CD4-positive, alpha-beta T cell treated with Interferon gamma for 1 hour (primary cell): ENCODE results near the gene CYP2C9.
"Not testable (repeated sequence)": the region's sequence is repeated elsewhere in the genome, so short reads cannot be mapped to it uniquely, and the experiment has no call there.

Source experiments
- DNase-seq: peaks from one replicate; pipeline ENCODE4 v3.0.0-alpha.2; 2020

CYP2C9 gene

DNA sequence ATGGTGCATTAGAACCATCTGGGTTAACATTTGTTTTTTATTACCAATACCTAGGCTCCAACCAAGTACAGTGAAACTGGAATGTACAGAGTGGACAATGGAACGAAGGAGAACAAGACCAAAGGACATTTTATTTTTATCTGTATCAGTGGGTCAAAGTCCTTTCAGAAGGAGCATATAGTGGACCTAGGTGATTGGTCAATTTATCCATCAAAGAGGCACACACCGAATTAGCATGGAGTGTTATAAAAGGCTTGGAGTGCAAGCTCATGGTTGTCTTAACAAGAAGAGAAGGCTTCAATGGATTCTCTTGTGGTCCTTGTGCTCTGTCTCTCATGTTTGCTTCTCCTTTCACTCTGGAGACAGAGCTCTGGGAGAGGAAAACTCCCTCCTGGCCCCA lies at the start of gene CYP2C9:
Gene CYP2C9, plus strand, starts transcription at position 276 of the 400 bp plus-strand sequence. Its CDS starts 25 bp downstream, at position 301.
- DNase-seq = no peak

DNA sequence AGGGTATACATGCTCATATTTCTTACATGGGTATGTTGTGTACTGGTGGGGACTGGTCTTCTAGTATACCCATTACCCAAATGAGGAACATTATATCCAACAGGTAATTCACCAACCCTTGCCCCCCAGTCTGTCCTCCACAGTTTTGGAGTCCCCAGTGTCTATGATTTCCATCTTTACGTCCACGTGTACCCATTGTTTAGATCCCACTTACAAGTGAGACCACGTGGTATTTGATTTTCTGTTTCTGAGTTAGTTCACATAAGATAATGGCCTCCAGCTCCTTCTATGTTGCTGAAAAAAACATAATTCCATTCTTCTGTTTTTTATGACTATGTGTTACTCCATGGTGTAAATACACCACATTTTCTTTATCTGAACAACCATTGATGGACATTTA lies 49.3 kb upstream of the CYP2C9 start:
- DNase-seq = no peak

DNA sequence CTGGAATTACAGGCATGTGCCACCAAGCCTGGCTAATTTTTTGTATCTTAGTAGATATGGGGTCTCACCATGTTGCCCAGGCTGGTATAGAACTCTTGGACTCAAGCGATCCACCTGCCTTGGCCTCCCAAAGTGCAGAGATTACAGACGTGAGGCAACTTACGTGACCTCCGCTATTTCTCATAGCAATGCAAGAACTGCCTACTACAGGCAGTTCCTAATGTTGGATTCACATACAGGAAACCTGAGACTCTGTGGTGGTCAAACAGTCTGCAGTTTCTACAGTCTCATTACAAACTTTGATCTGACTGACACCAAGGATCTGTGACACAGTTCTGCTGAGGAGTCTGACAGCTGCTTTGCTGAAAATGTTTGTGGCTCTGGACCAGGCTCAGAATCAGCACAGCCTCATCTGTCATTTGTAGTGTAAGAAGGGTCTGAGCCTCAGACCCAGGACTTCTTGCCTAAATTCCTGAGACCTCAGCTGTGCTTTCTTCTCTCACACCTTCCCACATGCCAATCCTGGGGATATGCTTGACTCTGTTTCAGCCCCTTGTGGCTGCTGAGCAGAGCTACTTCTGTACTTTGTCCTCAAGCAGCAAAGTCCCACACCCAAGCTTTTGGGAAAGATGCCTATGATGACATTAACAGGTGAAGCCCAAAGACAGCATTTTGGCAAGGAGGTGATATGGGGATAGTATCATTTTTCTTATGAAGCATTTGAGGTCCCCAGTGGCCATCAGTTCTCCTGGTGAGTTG lies 48.0 kb upstream of the CYP2C9 start:
- DNase-seq = no peak

DNA sequence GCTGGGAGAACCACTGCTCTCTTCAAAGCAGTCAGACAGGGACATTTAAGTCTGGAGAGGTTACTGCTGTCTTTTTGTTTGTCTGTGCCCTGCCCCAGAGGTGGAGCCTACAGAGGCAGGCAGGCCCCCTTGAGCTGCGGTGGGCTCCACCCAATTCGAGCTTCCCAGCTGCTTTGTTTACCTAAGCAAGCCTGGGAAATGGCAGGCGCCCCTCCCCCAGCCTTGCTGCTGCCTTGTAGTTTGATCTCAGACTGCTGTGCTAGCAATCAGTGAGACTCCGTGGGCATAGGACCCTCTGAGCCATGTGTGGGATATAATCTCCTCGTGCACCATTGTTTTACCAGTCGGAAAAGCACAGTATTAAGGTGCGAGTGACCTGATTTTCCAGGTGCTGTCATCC lies 40.0 kb upstream of the CYP2C9 start:
- DNase-seq = not testable (repeated sequence)

DNA sequence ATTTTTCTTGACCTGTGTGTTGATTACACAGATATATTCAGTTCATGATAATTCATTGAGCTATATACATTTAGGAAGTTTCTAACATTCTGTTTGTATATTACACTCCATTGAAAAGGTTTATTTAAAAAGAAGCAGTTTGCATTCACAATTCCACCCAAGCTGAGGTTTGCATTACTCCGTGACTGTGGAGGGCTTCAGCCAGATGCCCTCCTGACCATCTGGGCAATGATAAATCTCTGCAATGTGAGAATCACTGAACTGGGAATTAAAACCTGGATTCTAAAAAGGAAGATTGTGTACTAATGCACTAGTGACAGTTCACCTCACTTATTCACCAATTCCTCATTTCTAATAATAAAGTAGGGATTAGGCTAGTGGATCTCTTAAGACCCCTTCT lies 36.4 kb upstream of the CYP2C9 start:
- no peak for DNase-seq

DNA sequence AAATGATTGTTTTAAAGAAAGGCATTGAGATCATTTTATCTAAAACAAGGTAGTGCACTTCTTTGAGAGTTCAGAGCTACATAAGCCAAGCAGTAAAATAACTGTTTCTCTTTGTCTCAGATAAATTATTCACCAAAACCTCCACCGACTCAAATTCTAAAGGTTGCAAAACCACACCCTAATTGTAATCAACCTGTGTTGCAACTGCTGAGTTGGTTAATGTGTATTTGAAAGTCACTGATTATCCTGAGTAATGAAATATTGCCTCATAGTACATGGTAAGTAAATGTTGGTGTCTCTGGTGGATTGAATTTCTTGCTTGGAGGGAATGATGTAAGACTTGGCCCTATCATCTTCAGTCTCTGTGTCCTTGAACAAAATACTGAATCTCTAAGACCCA lies 35.9 kb upstream of the CYP2C9 start:
- no peak for DNase-seq

DNA sequence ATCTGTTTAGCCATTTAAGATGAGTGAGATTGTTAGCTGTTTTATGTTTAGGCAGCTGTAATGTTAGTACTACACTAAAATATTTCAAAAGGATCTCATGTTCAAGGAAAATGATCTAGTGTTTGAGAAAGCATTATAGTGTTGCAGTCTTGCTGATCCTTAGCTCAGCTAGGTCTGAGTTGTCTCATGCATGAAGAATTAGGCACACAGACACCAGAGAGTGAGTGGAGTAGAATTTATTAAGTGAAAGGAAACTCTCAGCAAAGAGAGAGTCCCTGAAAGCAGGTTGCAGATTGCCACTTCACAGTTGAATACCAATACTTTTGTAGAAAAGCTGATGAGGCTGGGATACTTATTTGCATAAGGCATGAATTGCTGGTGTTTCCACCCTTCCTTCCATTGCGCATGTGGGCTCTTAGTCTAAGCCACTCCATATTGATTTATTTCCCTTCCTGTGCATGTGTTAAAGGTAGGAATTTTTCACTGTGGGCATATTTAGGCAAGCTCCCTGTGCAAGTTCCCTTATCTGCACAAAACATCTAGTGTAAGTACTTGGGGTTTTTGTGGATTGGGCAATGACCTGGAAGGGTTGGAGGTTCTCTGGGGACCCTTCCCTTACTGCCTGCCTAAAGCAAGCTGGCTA lies 33.8 kb upstream of the CYP2C9 start:
- DNase-seq = not testable (repeated sequence)

DNA sequence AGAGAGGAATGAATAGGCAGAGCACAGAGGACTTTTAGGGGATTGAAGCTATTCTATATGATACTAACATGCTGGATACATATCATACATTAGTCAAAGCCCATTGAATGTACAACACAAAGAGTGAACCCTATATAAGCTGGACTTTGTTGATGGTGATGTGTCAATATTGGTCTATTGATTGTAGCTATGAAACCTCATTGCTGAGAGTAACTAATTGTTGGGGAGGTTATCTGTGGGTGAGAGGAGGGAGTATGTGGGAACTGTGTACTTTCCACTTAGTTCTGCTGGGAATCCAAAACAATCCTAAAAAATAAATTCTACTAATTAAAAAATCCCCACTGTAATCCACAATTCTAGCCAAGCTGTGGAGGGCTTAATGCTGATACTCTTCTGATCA lies 22.0 kb upstream of the CYP2C9 start:
- DNase-seq = no peak

DNA sequence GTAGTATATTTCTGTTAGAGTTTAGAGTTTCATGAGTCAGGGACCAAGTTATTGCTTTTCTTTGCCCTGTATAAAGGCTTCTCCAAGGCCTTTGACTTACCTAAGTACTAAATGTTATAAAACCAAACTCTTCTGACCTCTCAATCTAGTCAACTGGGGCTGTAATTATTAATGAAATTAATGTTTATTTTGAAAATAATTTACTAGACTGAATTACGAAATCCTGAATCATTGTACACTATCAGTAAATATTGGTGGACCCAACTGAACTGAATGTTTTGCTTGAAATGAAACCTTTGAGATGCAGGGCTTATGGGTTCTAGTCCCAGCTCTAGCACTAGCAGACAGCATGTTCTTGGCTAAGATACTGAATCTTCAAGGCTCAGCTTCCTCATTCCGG lies 1.7 kb upstream of the CYP2C9 start:
- DNase-seq = no peak

DNA sequence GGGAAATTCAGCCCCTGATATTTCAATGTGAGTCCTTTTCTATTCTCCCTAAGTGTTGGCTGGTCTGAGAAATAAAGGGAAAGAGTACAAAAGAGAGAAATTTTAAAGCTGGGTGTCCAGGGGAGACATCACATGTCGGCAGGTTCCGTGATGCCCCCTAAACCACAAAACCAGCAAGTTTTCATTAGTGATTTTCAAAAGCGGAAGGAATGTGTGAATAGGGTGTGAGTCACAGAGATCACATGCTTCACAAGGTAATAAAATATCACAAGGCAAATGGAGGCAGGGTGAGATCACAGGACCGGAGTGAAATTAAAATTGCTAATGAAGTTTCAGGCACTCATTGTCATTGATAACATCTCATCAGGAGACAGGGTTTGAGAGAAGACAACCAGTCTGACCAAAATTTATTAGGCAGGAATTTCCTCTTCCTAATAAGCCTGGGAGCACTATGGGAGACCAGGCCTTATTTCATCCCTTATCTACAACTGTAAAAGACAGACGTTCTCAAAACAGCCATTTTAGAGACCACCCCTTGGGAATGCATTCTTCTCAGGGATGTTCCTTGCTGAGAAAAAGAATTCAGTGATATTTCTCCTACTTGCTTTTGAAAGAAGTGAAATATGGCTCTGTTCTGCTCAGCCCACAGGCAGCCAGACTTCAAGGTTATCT lies 5.1 kb downstream of the CYP2C9 start:
- DNase-seq = not testable (repeated sequence)

DNA sequence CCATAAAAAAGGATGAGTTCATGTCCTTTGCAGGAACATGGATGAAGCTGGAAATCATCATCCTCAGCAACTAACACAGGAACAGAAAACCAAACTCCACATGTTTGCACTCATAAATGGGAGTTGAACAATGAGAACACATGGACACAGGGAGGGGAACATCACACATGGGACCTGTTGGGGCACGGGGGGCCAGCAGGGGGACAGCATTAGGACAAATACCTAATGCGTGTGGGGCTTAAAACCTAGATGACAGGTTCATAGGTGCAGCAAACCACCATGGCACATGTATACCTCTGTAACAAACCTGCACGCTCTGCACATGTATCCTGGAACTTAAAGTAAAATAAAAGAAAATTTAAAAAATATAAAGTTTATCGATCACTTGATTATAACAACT lies 7.7 kb downstream of the CYP2C9 start:
- not testable (repeated sequence) for DNase-seq

DNA sequence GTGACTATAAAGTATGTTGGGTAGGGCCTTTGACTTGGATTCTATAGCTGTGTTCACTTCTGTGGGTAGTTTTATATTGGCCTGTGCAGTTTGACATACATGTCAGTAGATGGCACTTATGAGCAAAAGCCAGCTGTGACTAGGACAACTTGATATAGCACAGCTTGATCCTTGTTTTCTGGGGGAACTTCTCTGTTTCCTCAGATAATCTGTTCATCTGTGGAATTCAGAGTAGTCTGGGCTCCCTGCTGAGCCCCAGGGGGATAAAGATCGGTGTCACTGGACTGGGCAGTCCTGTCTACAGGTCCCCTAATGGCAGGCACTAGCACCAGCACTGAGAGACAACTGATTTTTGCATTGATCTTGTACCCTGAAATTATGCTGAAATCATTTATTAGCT lies 25.4 kb downstream of the CYP2C9 start:
- DNase-seq = no peak

DNA sequence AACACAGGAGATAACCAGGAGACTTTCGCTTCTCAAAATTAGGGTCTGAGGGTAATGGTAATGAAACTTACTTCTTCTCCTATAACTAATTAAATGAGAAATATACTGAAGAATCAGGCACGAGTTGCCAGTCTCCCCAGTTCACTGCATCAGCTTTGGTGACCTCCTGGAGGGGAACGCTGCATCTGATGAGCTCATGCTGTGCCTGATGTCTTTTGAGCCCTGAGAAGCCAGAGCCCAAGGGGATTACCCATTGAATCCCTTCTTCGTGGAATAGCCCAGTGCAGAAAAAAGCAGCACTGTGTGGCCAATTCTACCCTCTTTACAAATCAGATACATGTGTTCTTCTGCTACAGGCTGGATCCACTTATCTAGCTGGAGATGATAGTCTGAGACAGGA lies 45.1 kb downstream of the CYP2C9 start:
- no peak for DNase-seq

DNA sequence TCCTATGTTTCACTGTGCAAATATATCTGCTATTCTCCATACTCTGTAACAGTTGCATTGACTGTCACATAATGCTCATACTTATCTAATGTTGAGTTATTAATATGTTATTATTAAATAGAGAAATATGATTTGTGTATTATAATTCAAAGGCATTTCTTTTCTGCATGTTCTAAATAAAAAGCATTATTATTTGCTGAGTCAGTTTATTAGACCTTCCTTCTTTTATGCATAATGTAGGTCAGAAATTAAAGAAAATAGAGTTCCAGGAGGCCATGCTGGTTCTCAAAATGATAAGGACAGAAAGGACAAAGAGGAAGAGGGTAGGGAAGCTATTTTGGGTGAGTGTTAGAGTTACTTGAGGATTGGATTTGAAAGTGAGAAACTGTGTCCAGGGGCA lies 50.7 kb downstream of the CYP2C9 start:
- DNase-seq = no peak

DNA sequence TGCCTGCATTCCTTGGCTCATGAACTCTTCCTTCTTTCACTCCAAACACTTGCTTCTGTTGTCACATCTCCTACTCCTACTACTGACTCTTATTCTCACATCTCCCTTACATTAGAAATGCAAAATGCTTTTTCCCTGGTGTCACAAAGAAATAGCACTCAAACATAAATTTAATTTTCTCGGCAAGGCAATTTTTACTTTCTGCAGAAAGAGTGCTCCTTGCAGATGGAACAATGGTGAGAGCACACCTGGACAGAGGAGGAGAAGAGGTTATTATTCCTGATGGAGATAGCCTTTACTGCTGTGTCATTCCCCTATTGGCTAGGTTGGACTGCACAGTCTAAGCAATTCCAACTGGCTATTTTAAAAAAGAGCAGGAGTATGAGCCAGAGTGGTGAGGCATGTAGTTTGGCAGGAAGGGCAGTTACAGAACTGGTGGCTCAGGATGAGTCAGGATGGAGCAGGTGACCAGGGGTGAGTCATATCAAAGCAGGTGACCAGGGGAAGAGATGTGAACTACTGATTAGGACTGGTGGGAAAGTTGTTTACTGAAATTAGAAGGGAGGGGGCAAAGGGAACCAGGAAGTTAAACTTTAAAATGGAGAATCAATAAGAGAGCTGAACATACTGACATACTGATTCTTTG lies 52.9 kb downstream of the CYP2C9 start:
- no peak for DNase-seq

DNA sequence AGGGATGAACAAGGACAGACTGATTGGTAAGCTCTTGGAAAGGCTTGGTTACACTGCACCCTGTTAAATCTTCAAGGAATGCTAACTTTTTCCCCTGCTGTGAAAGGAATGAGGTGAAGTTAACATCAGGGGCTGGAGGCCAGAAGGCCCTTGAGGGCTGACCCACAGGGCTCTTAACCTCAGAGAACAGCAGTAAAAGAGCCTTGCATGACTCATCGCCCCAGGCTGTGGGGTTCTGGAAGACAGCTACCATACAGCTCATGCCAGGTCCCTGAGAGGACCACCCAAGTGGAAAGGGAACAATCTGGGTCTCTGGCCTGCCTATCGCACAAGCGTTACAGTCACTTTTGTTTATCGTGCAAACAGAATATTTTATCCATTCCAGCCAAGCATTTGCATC lies 54.4 kb downstream of the CYP2C9 start:
- no peak for DNase-seq

DNA sequence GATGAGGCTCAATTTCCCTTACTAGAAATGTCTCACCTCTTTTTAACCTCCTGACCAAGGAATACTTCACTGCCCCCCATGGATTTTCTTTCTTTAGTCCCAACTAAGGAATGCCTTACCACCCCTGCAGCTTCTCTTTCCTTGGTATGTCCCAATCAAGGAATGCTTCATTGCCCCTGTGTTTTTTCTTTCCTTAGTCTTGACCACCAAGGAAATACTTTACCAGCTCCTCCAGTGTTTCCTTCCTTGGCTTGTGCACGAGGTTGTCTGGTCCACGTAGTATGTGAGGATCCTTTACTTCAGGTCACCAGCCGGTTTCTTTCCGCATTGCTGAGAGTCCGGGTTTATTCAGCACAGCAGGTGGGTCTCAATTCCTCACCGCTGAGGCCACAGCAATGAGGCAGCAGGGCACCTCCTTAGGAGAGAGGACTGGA lies 59.3 kb downstream of the CYP2C9 start:
- DNase-seq = no peak

DNA sequence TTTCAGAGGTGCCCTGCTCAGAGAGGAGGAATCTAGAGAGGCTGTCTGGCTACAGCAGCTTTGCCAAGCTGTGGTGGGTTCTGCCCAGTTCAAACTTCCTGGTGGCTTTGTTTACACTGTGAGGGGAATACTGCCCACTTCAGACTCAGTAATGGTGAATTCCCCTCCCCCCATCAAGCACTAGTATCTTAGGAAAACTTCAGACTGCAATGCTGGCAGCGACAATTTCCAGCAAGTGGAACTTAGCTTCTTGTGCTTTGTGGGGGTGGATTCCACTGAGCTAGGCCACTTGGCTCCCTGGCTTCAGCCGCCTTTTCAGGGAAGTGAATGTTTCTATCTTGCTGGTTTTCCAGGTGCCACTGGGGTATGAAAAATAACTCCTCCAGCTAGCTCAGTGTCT lies 88.0 kb downstream of the CYP2C9 start:
- DNase-seq = no peak

DNA sequence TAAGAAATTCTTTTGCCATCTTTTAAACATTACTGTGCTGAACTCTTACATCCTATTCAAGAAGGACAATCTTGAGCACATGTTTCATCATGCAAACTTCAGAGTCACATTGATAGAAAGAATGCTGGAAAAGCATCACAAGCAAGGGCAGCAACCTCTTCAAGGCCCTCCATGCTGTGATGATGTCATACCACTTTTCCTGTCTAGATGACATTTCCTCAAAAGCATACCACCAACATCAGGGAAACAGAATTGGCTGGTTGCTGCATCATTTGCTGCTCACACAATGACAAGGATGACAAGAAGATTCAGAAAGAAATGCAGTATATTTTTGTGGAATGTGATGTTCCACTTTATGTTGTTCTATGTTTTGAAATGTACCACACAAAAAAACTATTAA lies 93.2 kb downstream of the CYP2C9 start:
- no peak for DNase-seq

DNA sequence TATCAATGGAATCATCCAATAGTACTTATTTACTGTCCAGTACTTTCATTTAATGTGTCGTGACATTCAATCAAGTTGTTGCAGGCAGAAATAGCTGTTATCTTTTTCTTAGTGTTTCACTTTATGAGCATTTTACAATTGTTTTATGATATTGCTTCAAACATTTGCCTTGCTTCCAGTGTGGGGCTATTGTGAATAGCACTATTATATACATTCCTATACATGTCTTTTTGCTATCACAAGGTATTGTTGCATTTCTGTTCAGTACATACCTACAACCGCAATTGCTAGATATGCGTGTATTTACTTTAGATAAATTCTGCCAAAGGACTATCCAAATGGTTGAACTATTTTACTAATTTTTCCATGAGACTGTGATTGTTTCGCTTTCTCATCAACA lies 95.9 kb downstream of the CYP2C9 start:
- no peak for DNase-seq

DNA sequence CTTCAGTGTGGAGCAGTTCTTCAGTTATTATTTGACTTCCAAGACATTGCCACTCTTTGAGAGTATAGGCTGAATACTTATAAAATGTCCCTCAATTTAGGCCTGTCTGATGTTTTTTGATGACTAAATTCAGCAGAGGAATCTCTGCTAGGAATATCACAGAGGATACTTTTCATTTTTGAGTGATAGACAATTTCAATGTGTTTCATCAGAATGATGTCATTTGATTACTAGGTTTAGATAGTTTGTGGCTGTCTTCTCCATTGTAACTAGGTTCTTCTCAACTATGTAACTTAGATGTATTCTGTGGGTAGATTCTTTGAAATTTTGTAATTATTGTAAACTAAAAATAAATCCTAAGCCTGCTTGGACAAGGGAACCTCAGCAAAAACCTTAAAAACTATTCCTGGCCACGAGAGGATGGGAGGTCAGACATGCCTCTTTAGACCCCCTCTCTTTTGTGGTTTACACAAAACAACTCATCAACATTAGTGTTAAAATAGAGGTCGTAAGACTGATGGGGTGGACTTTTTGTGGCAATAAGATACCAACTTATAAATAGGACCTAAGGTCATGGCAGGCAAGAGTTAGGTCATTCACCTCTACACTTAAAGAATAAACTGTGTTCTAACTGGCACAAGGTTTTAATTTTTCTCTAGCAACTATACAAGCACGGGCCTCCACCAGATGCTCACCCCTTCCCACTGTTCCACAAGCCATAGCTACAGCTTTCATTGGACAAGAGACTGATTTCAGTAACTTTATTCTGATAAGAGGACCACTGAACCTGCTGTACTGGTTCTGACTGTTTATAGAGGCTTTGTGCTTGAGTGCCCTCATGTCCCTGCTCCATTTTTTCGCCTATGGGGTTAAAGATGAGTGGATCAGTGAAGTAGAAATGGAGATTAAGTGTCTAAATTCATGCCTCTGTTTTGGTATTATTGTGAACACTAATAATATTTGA lies 97.2 kb downstream of the CYP2C9 start:
- DNase-seq = no peak

DNA sequence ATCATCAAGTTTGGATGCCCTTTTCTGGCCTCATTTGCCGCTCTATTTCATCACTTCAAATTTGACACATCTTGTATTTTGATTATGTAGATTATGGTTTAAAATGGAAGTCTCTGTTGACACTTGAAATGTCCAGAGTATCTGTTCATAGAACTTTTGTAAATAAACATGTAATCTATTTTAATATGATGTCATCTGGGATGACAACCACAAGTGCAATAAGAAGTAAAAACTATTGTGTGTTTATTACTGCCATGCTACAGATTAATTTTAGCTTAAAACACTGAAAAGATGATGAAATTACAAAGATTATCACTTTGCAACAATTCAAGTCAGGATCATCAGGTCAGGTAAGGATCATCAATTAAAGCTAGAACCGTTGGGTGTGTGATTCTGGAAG lies 100.8 kb downstream of the CYP2C9 start:
- no peak for DNase-seq
